Endometrial microvascular endothelial cells (primary cell): ENCODE measurements around the gene IMMP2L. TPM values are rescaled to one million over a fixed set of nuclear protein-coding genes. Genes with fewer than 3 reads are reported as not detected.
"Not testable (repeated sequence)": the region's sequence is repeated elsewhere in the genome, so short reads cannot be mapped to it uniquely, and the experiment has no call there.

Source experiments
- in situ Hi-C: cut with HindIII; loops from 2 replicates; pipeline ENCODE4 v1.10.0; 2017; ENCODE audit warnings: low sequenced_read_pairs, low pct_unique_long_range_greater_than_20kb; ENCODE audit errors: inconsistent ontology term
- total RNA-seq: library from RNA; depleted of rRNA; stranded (reverse); fragments of >200 nt; gene quantifications from one replicate; pipeline ENCODE4 v1.2.3, GENCODE V29; 2015; ENCODE audit errors: inconsistent ontology term

IMMP2L gene
- 1.6 TPM for total RNA-seq

DNA sequence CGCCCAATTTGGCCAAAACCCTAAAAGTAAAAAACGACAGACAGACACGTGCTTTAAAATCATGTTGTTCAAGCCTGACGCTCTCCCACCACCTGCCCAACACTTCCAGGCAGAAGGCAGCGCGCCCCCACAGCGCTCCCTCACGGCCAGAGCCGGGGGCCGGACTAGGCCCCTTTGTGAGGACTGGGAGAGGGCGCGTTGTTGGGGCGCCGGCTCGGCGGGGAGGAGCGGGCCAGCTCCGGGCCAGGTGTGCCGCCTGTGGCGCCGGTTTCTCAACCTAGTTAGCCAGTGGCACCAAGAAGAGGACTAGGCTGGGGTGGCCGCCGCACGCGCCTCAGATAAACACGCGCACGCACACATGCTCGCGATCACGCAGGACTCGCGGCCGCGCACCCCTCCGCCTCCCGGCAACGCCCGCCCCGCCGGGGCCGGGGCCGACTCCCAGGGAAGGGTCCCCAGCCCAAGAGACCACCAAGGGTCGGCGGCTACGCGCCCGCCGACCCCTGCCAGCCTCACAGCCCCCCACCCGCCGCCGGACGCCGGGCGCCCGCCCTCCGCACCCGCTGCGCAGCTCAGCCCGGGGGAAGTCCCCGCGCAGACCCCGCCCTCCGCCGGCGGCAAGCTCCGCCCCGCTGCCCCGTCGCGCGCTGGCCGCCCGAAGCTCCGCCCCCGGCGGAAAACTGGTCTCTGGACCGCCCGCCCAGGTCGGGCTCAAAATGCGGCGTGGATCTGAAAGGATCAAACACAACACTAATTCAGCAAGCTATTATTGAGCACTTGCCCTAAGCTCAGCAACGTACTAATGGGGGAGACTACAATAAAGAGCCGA, at the start of gene IMMP2L:
Gene IMMP2L (minus strand): TSS at position 589 of the 829 bp plus-strand sequence.
- in situ Hi-C loops = no loop called here

DNA sequence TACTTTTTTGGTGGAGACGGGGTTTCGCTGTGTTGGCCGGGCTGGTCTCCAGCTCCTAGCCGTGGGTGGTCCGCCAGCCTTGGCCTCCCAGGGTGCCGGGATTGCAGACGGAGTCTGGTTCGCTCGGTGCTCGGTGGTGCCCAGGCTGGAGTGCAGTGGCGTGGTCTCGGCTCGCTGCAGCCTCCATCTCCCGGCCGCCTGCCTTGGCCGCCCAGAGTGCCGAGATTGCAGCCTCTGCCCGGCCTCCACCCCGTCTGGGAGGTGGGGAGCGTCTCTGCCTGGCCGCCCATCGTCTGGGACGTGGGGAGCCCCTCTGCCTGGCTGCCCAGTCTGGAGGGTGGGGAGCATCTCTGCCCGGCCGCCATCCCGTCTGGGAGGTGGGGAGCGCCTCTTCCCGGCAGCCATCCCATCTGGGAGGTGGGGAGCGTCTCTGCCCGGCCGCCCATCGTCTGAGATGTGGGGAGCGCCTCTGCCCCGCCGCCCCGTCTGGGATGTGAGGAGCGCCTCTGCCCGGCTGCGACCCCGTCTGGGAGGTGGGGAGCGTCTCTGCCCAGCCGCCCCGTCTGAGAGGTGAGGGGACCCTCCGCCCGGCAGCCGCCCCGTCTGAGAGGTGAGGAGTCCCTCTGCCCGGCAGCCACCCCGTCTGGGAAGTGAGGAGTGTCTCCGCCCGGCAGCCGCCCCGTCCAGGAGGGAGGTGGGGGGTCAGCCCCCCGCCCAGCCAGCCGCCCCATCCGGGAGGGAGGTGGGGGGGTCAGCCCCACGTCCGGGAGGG, 47.4 kb upstream of the IMMP2L start:
- in situ Hi-C loops = not testable (repeated sequence)

DNA sequence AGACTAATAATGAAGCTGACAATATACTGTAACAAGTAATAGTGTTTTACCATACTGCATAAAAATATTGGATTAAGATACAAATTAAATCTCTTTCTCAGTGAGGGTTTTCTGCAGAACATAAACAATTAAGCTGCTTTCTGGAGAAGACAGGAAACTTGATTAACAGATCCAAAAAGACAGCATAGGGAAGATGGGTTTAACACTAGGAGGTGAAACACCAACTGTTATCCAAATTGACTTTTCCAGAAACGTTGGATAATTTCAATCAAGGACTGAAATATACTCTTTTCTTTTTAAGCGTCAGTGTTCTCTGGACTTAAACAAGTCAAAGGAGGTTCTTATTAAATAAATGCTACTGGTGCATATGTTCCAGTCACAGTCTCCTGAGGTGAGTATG, 45.3 kb upstream of the IMMP2L start:
- in situ Hi-C loops = no loop called here

GRCh38 chr7:111605246-111605645, 43.0 kb upstream of the IMMP2L start:
- in situ Hi-C loops = no loop called here

GRCh38 chr7:111600091-111600490, 37.8 kb upstream of the IMMP2L start:
- in situ Hi-C loops = no loop called here

- in situ Hi-C loops = no loop called here
Measured at GRCh38 chr7:111595780-111596179, 33.5 kb upstream of the IMMP2L start.

GRCh38 chr7:111594602-111595001, 32.3 kb upstream of the IMMP2L start:
- in situ Hi-C loops = no loop called here

- in situ Hi-C loops = no loop called here
Measured at GRCh38 chr7:111593343-111593742, 31.1 kb upstream of the IMMP2L start.

DNA sequence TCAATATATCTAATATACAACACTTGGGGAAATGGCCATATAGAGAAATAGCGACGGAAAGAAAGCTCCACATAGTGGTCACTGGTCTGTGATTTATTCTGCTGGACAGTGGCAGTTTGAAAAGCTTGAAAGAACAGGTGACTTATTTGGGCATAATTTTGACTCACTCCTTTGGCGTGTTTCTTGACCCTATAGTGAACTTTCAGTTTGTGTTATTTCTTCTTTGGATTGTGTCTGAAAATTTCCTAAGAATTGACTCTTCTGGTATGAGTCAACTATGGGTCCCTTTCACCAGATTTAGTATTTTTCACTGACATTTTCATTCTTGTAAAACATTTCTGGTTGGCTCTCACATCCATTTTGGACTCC, 25.8 kb upstream of the IMMP2L start:
- in situ Hi-C loops = no loop called here

- in situ Hi-C loops = no loop called here
Measured at GRCh38 chr7:111587410-111588064, 25.2 kb upstream of the IMMP2L start.

DNA sequence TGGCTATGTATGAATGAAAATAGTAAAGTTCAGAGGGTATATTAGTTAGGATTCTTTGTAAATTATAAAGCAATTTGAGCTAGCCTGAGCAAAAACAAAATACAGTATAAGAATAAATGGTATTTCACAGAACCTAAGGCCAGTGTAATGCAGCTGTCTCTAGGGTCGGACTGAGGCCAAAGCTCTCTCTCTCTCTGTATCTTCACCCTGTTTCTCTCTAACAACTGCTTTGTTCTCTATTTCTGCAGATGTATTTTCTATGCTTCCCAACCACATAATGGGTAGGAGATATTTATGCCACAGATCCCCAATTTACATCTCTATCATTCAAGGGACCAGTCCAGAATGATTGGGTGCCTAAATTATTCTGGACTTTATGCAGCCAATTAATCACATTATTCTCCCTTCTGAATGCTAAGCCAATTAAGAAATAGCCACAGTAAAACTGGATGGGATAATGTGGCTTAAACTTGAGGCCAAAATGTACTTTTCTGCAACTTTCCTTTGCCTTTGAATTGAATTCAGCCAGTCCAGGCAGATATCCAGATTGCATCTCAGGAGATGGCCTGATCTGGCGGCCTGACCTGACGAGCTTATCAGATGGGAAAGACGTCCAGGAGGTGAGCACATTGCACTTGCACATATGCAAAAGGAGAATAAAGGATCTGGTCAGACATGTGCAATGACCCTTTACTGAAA, 24.6 kb upstream of the IMMP2L start:
- in situ Hi-C loops = no loop called here

DNA sequence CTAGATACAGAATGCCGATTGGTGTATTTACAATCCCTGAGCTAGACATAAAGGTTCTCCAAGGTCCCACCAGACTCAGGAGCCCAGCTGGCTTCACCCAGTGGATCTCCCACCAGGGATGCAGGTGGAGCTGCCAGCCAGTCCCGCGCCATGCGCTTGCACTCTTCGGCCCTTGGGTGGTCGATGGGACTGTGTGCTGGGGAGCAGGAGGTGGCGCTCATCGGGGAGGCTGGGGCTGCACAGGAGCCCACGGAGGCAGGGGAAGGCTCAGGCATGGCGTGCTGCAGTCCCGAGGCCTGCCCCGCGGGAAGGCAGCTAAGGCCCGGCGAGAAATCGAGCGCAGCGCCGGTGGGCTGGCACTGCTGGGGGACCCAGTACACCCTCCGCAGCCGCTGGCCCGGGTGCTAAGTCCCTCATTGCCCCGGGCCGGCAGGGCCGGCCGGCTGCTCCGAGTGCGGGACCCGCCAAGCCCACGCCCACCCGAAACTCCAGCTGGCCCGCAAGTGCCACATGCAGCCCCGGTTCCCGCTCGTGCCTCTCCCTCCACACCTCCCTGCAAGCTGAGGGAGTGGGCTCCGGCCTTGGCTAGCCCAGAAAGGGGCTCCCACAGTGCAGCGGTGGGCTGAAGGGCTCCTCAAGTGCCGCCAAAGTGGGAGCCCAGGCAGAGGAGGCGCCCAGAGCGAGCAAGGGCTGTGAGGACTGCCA, 19.6 kb upstream of the IMMP2L start:
- in situ Hi-C loops = not testable (repeated sequence)

DNA sequence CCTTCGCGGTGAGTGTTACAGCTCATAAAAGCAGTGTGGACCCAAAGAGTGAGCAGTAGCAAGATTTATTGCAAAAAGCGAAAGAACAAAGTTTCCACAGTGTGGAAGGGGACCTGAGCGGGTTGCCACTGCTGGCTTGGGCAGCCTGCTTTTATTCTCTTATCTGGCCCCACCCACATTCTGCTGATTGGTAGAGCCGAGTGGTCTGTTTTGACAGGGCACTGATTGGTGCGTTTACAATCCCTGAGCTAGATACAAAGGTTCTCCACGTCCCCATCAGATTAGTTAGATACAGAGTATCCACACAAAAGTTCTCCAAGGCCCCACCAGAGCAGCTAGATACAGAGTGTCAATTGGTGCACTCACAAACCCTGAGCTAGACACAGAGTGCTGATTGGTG, 18.9 kb upstream of the IMMP2L start:
- in situ Hi-C loops = not testable (repeated sequence)

- in situ Hi-C loops = no loop called here
Measured at GRCh38 chr7:111578754-111579153, 16.5 kb upstream of the IMMP2L start.

GRCh38 chr7:111571720-111572119, 9.4 kb upstream of the IMMP2L start:
- in situ Hi-C loops = no loop called here

DNA sequence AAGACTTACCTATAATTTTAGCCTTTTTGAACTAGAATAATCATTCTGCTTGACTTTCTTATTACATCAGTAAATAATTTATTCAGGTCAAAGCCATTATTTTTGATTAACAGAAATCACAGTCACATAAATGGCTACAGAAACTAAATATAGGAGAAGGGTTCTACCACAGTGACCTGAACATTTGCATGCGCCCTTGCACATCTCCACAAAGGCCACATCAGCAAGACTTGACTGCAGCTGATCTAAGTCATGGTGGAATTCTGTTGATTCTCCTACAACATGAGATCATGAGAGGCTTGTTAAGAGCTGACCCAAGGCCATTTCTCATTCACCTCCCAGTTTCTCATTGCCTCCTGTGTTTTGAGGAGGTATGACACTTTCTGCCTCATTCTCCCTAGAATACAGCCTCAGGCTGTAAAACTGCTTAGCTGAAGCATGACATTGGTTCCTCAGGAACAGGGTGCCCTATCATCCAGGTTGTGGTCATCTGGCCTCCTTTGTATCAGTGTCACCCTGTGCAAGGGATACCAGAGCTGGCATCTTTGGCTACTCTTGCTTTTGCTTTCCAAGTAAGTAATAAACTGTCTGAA, 6.7 kb upstream of the IMMP2L start:
- in situ Hi-C loops = no loop called here

GRCh38 chr7:111568419-111568818, 6.1 kb upstream of the IMMP2L start:
- in situ Hi-C loops = no loop called here

- in situ Hi-C loops = no loop called here
Measured at GRCh38 chr7:111564078-111564477, 1.8 kb upstream of the IMMP2L start.

DNA sequence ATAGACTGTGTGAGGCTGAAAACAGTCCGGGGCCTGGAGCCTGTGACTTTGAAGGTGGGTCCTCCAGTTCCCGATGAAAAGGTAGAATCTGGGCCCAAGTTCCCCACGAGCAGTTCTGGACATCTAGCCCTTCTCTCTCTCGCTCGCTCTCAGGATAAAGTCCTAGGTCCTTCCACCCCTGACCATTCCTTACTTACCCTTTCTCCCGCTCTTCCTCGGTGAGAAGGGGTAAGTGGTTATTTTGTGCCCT, 713 bp downstream of the IMMP2L start:
- in situ Hi-C loops = no loop called here
